Measurements from ENCODE around the gene DMKN. TPM values are rescaled to one million over a fixed set of nuclear protein-coding genes. Genes with fewer than 3 reads are reported as not detected.

Gene DMKN, protein sequence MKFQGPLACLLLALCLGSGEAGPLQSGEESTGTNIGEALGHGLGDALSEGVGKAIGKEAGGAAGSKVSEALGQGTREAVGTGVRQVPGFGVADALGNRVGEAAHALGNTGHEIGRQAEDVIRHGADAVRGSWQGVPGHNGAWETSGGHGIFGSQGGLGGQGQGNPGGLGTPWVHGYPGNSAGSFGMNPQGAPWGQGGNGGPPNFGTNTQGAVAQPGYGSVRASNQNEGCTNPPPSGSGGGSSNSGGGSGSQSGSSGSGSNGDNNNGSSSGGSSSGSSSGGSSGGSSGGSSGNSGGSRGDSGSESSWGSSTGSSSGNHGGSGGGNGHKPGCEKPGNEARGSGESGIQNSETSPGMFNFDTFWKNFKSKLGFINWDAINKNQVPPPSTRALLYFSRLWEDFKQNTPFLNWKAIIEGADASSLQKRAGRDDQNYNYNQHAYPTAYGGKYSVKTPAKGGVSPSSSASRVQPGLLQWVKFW
- total RNA-seq (not detected), polyA plus RNA-seq (1 to 10 TPM in 2 of 4 donors, under 1 TPM in 1, not detected in 1; 0.74 to 1.6 (median 1.0) TPM)

DNA sequence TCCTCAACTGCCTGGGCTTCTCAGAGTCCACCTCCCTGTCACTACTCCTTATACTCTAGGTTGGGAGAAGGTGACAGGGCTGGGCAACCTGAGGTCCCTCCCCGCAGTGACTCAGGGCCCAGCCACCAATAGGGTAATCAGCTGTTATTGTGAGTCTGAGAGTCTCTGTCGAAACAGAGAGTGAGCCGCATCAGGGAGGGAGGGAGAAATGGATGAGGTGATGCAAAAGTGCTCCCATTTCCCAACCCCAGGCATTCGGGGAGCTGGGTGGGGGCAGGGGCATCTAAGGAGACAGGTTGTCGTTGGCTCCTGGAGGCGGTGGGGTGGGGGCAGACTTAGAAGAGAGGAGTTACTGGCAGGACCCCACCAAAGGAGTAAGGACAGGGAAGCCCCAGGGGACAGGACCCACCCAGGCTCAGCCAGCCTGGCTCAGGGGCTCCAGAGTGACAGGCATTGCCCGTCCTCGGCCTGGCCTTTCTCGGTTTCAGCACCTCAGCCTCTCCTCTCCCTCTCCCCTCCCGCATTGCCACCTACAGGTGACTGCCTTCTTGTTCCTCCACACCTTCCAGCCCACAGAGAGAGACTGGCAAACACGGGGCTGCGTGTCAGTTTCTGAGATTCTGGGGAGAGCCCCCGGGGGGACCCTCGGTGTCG, at the start of gene DMKN:
Gene DMKN (minus strand): TSS at position 22 of the 654 bp plus-strand sequence. CDS start 174 bp downstream, outside the sequence.
- ATAC-seq (ENCODE audit: low read depth in 2 of 2) (no peak), DNase-seq (no peak)
- Histone ChIP-seq H3K27ac (ENCODE audit: insufficient read depth, low read length, poor library complexity, severe bottlenecking) (no peak within 1 kb of the TSS), H3K4me1 (ENCODE audit: control insufficient read depth, insufficient read depth, low read length, poor library complexity, severe bottlenecking) (peaks cover 16% of the 10 kb centered on the region), H3K4me3 (ENCODE audit: low read depth, low read length) (no peak within 1 kb of the TSS), H3K27me3 (ENCODE audit: control insufficient read depth, insufficient read depth, low read length) (peaks cover 8% of the 10 kb centered on the region), H3K9me3 (ENCODE audit: control insufficient read depth in 2 of 2, low read length in 2 of 2) (no peaks in the 10 kb centered on the region), H3K36me3 (ENCODE audit: control insufficient read depth, insufficient read depth, low read length) (no peaks in the 10 kb centered on the region)
- Mint-ChIP-seq H3K36me3 (no peaks in the 10 kb centered on the region), H3K27me3 (peaks cover 36% of the 10 kb centered on the region), H3K9me3 (peaks cover 0 to 4% (median 0%) of the 10 kb centered on the region in 7 donors), H3K4me3 (no peak within 1 kb of the TSS), H3K27ac (peak within 1 kb of the TSS in 1 of 3 donors; percentile 51), H3K4me1 (peaks cover 0 to 15% (median 2%) of the 10 kb centered on the region in 4 donors)

DNA sequence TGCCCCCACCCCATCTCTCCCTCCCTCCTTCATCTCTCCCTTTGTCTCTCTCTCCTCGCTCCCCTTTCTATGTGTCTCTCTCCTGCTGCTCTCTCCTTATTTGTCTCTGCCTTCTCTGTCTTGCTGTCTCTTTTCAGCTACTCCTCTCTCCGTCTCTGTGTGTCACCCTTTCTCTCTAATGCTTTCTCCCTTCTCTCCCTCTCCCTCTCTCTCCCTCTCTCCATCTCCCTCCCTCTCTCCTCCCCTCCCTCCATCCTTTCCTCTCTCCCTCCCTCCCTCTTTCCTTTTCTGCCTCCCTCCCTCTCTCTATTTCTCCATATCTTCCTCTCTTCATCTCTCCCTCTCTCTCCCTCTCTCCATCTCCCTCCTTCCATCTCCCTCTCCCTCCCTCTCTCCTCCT, 49.3 kb upstream of the DMKN start:
- H3K4me1 ChIP-seq (ENCODE audit: control insufficient read depth, insufficient read depth, low read length, poor library complexity, severe bottlenecking): peaks cover 12% of the 10 kb centered on the region
- no peak for ATAC-seq (ENCODE audit: low read depth in 2 of 2)
- H3K27ac ChIP-seq (ENCODE audit: insufficient read depth, low read length, poor library complexity, severe bottlenecking): no peak overlapping the region
- no peak overlapping the region for H3K27ac Mint-ChIP-seq
- H3K27me3 ChIP-seq (ENCODE audit: control insufficient read depth, insufficient read depth, low read length): peaks cover 2% of the 10 kb centered on the region
- peaks cover 31% of the 10 kb centered on the region for H3K27me3 Mint-ChIP-seq
- H3K36me3 ChIP-seq (ENCODE audit: control insufficient read depth, insufficient read depth, low read length): no peaks in the 10 kb centered on the region
- no peak overlapping the region for H3K4me3 ChIP-seq (ENCODE audit: low read depth, low read length)
- H3K4me3 Mint-ChIP-seq: no peak overlapping the region
- H3K4me1 Mint-ChIP-seq: peaks cover 0 to 12% (median 2%) of the 10 kb centered on the region in 4 donors
- H3K9me3 Mint-ChIP-seq: no peaks in the 10 kb centered on the region
- no peak for DNase-seq
- no peaks in the 10 kb centered on the region for H3K36me3 Mint-ChIP-seq
- no peaks in the 10 kb centered on the region for H3K9me3 ChIP-seq (ENCODE audit: control insufficient read depth in 2 of 2, low read length in 2 of 2)

DNA sequence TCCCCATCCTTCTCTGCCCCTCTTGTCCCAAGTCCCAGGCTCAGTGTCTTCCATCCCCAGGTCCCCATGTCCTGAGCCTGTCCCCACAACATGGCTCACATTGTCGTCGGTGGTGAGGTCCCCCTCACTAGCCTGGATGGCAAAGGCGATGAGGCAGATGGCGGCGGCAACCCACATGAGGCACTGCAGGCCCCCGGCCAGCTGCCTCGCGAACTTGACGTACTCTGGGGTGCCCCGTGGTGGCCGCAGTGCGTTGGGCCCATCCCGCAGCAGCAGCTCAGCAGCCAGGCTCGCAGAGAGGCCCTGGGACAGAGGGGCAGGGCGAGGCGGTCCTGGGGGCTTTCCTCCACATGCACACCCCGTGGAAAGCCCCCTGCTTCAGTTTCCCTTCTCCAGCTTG, 48.9 kb upstream of the DMKN start:
- H3K9me3 Mint-ChIP-seq: no peaks in the 10 kb centered on the region
- Histone ChIP-seq H3K4me3 (ENCODE audit: low read depth, low read length) (no peak overlapping the region), H3K36me3 (ENCODE audit: control insufficient read depth, insufficient read depth, low read length) (no peaks in the 10 kb centered on the region), H3K27ac (ENCODE audit: insufficient read depth, low read length, poor library complexity, severe bottlenecking) (no peak overlapping the region), H3K9me3 (ENCODE audit: control insufficient read depth in 2 of 2, low read length in 2 of 2) (no peaks in the 10 kb centered on the region), H3K4me1 (ENCODE audit: control insufficient read depth, insufficient read depth, low read length, poor library complexity, severe bottlenecking) (peaks cover 15% of the 10 kb centered on the region), H3K27me3 (ENCODE audit: control insufficient read depth, insufficient read depth, low read length) (peaks cover 2% of the 10 kb centered on the region)
- peaks cover 31% of the 10 kb centered on the region for H3K27me3 Mint-ChIP-seq
- H3K36me3 Mint-ChIP-seq: no peaks in the 10 kb centered on the region
- no peak overlapping the region for H3K4me3 Mint-ChIP-seq
- DNase-seq: no peak
- H3K4me1 Mint-ChIP-seq: peaks cover 0 to 14% (median 2%) of the 10 kb centered on the region in 4 donors
- no peak for ATAC-seq (ENCODE audit: low read depth in 2 of 2)
- no peak overlapping the region for H3K27ac Mint-ChIP-seq

DNA sequence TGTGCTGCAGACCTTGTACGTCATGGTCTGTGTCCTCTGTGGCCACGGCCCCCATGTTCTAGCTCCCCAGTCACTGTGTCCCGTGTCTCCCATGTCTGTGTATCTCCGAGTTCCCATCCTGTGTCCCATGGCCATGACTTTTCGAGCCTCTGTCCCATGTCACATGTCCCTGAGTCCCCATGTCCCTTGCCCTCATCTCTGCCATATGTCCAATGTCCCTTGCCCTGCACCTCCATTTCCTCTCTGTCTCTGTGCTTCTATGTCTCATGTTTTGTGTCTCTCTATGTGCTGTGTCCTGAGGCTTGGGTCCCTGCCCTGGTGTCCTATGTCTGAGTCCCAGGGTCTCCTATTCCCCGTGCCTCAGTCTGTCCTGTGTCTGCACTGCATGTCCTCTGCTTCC, 48.0 kb upstream of the DMKN start:
- H3K27ac Mint-ChIP-seq: no peak overlapping the region

DNA sequence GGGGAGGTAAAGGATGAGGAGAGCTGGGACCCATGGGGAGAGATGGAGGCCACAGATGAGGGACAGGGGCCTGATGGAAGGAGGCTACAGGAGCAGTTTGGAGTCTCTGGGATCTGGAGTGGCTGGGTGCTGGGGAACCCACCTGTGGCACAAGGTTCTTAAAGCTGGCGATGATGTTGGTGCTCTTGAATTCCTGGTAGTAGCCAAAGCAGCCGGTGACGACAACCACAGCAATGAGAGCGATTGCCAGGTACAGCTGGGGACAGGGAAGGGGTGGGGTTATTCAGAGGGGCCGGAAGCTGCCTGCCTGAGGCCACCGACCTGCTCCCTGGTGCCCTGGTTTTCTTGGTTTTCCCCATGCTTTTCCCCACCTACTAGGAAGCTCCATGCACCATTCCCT, 47.2 kb upstream of the DMKN start:
- Histone ChIP-seq H3K27me3 (ENCODE audit: control insufficient read depth, insufficient read depth, low read length) (peaks cover 2% of the 10 kb centered on the region), H3K9me3 (ENCODE audit: control insufficient read depth in 2 of 2, low read length in 2 of 2) (no peaks in the 10 kb centered on the region), H3K4me3 (ENCODE audit: low read depth, low read length) (no peak overlapping the region), H3K27ac (ENCODE audit: insufficient read depth, low read length, poor library complexity, severe bottlenecking) (no peak overlapping the region), H3K4me1 (ENCODE audit: control insufficient read depth, insufficient read depth, low read length, poor library complexity, severe bottlenecking) (peaks cover 15% of the 10 kb centered on the region), H3K36me3 (ENCODE audit: control insufficient read depth, insufficient read depth, low read length) (no peaks in the 10 kb centered on the region)
- H3K9me3 Mint-ChIP-seq: no peaks in the 10 kb centered on the region
- H3K36me3 Mint-ChIP-seq: no peaks in the 10 kb centered on the region
- no peak overlapping the region for H3K27ac Mint-ChIP-seq
- peak overlapping the region in 2 of 4 donors; percentile 50 to 55 for H3K4me3 Mint-ChIP-seq
- no peak for ATAC-seq (ENCODE audit: low read depth in 2 of 2)
- peaks cover 0 to 20% (median 3%) of the 10 kb centered on the region in 4 donors for H3K4me1 Mint-ChIP-seq
- peaks cover 27% of the 10 kb centered on the region for H3K27me3 Mint-ChIP-seq
- no peak for DNase-seq

More for the DNA sequence above, 48.0 kb upstream of the DMKN start:
- H3K36me3 ChIP-seq (ENCODE audit: control insufficient read depth, insufficient read depth, low read length): no peaks in the 10 kb centered on the region
- Mint-ChIP-seq H3K4me1 (peaks cover 0 to 17% (median 3%) of the 10 kb centered on the region in 4 donors), H3K4me3 (peak overlapping the region in 1 of 4 donors; percentile 17), H3K27me3 (peaks cover 27% of the 10 kb centered on the region), H3K9me3 (no peaks in the 10 kb centered on the region), H3K36me3 (no peaks in the 10 kb centered on the region)
- DNase-seq (no peak), ATAC-seq (ENCODE audit: low read depth in 2 of 2) (no peak)
- peaks cover 15% of the 10 kb centered on the region for H3K4me1 ChIP-seq (ENCODE audit: control insufficient read depth, insufficient read depth, low read length, poor library complexity, severe bottlenecking)
- H3K27ac ChIP-seq (ENCODE audit: insufficient read depth, low read length, poor library complexity, severe bottlenecking): no peak overlapping the region
- H3K27me3 ChIP-seq (ENCODE audit: control insufficient read depth, insufficient read depth, low read length): peaks cover 2% of the 10 kb centered on the region
- H3K4me3 ChIP-seq (ENCODE audit: low read depth, low read length): no peak overlapping the region
- H3K9me3 ChIP-seq (ENCODE audit: control insufficient read depth in 2 of 2, low read length in 2 of 2): no peaks in the 10 kb centered on the region

DNA sequence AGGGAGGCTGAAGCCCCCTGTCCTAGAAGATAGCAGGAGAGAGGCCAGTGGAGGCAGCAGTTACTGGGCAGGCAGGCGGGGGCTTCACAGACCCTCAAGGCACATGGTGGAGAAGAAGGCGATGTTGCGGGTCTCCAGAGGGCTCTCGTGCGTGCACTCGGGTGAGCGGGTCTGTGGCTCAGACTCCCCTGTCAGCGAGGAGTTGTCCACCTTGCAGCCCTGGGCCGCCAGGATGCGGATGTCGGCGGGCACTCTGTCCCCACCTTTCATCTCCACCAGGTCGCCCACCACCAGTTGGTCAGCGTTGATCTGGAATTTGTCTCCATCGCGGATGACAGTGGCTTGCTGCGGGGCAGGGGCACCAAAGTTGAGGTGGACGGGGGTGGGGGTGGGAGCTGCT, 46.8 kb upstream of the DMKN start:
- DNase-seq: no peak

DNA sequence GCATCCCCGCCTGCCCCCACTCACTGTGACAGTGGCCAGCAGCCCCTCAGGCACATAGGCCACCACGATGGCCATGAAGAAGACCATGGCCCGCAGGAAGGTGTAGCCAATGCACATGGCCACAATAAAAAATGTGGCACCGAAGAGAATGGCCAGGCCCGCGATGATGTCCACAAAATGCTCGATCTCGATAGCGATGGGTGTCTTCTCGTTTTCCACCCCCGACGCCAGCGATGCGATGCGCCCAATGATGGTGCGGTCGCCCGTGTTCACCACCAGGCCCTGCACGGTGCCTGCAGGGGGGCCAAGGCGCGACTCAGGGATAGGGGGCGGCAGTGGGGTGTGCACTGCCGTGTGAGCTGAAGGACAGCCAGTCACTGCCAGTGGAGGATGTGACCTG, 46.3 kb upstream of the DMKN start:
- H3K27ac Mint-ChIP-seq: no peak overlapping the region
- H3K4me1 ChIP-seq (ENCODE audit: control insufficient read depth, insufficient read depth, low read length, poor library complexity, severe bottlenecking): peaks cover 15% of the 10 kb centered on the region
- H3K27me3 ChIP-seq (ENCODE audit: control insufficient read depth, insufficient read depth, low read length): peaks cover 2% of the 10 kb centered on the region
- no peak overlapping the region for H3K4me3 Mint-ChIP-seq
- ATAC-seq (ENCODE audit: low read depth in 2 of 2): no peak
- H3K27me3 Mint-ChIP-seq: peaks cover 27% of the 10 kb centered on the region
- no peaks in the 10 kb centered on the region for H3K9me3 ChIP-seq (ENCODE audit: control insufficient read depth in 2 of 2, low read length in 2 of 2)
- no peak overlapping the region for H3K4me3 ChIP-seq (ENCODE audit: low read depth, low read length)
- no peaks in the 10 kb centered on the region for H3K36me3 Mint-ChIP-seq
- no peak overlapping the region for H3K27ac ChIP-seq (ENCODE audit: insufficient read depth, low read length, poor library complexity, severe bottlenecking)
- H3K36me3 ChIP-seq (ENCODE audit: control insufficient read depth, insufficient read depth, low read length): no peaks in the 10 kb centered on the region
- no peaks in the 10 kb centered on the region for H3K9me3 Mint-ChIP-seq
- DNase-seq: no peak
- H3K4me1 Mint-ChIP-seq: peaks cover 0 to 20% (median 3%) of the 10 kb centered on the region in 4 donors

More for the DNA sequence above, 46.8 kb upstream of the DMKN start:
- Mint-ChIP-seq H3K27ac (no peak overlapping the region), H3K9me3 (no peaks in the 10 kb centered on the region), H3K4me3 (no peak overlapping the region), H3K4me1 (peaks cover 0 to 20% (median 3%) of the 10 kb centered on the region in 4 donors), H3K27me3 (peaks cover 27% of the 10 kb centered on the region), H3K36me3 (no peaks in the 10 kb centered on the region)
- peaks cover 15% of the 10 kb centered on the region for H3K4me1 ChIP-seq (ENCODE audit: control insufficient read depth, insufficient read depth, low read length, poor library complexity, severe bottlenecking)
- H3K27me3 ChIP-seq (ENCODE audit: control insufficient read depth, insufficient read depth, low read length): peaks cover 2% of the 10 kb centered on the region
- no peaks in the 10 kb centered on the region for H3K9me3 ChIP-seq (ENCODE audit: control insufficient read depth in 2 of 2, low read length in 2 of 2)
- no peaks in the 10 kb centered on the region for H3K36me3 ChIP-seq (ENCODE audit: control insufficient read depth, insufficient read depth, low read length)
- no peak for ATAC-seq (ENCODE audit: low read depth in 2 of 2)
- H3K27ac ChIP-seq (ENCODE audit: insufficient read depth, low read length, poor library complexity, severe bottlenecking): no peak overlapping the region
- H3K4me3 ChIP-seq (ENCODE audit: low read depth, low read length): no peak overlapping the region
